Measurements from ENCODE around the gene KIAA0753.
"Not testable (repeated sequence)": the region's sequence is repeated elsewhere in the genome, so short reads cannot be mapped to it uniquely, and the experiment has no call there.

KIAA0753 gene

DNA sequence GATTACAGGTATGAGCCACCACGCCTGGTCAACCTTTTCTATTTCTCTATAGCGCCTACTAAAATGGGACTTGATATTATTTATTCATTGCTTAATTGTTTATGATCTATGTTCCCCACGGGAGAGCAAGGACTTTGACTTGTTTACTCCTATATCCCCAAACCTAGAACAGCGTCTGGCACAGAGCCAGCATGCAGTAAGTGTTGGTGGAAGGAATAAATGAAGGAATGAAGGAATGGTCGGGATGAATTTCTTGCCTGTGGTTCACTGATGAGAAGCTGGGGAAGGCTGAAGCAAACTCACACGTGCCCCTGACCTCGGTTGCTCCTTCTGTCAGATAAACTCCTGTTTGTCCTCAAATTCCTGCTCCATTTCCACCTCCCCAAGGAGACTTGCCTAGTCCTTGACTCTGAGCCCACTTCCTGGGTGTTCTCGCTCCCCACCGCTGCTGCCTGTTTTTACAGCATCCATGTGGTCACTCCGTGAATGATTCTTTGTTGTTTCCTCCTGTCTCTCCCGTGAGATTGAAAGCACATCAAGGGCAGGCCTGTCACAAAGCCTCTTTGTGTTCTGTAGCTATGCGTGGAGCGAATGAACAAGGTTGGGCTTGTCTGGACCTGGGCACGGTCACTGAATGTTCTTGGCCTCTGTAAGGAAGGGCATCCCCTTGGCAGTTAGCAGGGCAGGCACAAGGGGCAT lies 28.4 kb upstream of the KIAA0753 start:
- DNase-seq (ENCODE audit: low spot score), result no peak

DNA sequence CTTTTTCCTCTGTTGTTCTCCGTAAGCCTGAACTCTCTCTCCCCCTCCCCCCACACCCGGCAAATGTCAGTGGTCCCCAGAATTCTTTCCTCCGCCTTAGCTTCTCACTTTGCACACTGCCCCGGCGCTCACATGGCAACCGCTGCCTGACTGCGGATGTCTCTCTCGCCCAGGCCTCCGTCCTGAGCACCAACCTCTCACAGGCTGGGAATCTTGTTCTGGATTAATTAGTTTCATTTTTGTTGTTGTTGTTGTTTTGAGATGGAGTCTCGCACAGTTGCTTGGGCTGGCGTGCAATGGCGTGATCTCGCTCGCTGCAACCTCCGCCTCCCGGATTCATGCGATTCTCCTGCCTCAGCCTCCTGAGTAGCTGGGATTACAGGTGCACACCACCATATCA lies 27.7 kb upstream of the KIAA0753 start:
- DNase-seq (ENCODE audit: low spot score), result no peak

DNA sequence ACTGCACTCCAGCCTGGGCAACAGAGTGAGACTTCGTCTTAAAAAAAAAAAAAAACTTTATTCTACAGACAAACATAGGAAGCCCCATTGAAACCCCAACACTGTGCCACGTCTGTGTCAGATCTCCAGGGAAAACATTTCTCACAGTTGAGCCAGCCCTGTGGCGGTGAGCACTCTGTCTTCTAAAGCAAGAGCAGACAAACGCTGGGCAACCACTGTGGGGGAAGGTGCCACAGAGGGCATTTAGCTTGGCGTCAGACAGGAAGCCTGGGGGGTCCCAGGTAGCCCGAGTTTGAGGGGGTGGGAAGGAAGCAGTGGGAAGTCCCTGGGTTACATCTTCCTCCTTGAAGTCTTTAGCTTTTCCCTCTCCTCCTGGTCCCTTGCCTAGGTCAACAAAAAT lies 27.0 kb upstream of the KIAA0753 start:
- no peak for DNase-seq (ENCODE audit: low spot score)

DNA sequence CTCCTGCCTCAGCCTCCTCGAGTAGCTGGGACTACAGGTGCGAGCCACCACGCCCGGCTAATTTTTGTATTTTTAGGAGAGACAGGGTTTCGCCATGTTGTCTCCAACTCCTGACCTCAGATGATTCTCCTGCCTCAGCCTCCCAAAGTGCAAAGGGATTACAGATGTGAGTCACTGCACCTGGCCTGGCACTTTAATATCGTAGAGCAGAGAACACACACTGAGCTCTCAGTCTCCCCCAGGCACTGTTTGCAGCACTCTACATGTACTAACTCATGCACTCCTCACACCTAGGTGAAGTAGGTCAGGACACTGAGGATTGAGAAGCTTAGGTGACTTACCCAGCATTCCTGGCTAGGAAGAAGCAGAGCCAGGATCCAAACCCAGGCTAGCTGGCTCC lies 26.0 kb upstream of the KIAA0753 start:
- DNase-seq (ENCODE audit: low spot score), result no peak

DNA sequence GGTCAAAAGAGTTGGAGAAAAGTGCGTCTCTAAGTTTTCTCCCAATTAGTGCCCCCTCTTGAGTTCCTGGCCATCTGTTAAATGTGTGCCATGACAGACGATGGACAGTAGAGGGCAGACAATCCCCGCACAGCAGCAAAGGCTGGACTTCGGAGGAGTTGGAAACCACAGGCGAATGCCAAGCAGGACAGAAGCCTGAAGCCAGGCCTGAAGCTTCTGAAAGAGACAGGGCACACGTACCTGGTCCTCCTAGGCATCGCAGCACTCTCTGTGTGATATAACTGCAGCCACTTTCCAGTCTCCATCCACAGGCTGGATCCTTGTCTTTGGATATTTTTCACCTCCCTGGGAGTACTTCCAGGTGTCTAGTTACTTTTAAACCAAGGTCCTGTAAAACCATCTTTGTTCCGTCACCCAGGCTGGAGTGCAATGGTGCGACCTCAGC lies 25.6 kb upstream of the KIAA0753 start:
- peak; percentile 88 for DNase-seq (ENCODE audit: low spot score)

DNA sequence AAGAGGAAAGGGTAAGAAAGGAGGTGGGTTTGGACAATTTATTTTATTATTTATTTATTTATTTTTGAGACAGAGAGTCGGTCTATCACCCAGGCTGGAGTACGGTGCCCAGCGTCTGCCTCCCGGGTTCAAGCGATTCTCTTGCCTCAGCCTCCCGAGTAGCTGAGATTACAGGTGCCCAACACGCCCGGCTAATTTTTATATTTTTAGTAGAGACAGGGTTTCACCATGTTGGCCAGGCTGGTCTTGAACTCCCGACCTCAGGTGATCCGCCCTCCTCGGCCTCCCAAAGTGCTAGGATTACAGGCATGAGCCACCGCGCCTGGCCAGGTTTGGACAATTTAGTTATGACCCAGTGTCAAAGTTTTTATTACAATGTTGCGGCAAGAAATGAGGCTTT lies 22.7 kb upstream of the KIAA0753 start:
- DNase-seq (ENCODE audit: low spot score), result not testable (repeated sequence)

DNA sequence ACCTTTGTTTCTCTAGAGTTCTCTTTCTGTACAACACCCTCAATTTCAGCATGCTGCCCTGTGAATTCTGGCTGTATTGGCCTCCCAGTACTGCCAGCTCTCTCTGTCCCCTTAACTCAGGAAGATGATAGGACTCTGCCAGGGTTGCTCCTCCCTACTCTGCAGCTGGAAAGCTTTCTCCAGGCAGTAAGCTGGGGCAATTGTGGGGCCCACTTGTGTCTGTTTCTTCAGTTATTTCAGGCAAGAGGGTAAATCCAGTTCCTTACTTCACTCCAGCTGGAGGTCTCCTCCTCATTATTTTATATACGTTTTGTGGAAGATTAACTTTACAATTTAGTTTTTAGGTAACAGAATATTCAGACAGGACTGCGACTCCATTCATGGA lies 20.9 kb upstream of the KIAA0753 start:
- no peak for DNase-seq (ENCODE audit: low spot score)

DNA sequence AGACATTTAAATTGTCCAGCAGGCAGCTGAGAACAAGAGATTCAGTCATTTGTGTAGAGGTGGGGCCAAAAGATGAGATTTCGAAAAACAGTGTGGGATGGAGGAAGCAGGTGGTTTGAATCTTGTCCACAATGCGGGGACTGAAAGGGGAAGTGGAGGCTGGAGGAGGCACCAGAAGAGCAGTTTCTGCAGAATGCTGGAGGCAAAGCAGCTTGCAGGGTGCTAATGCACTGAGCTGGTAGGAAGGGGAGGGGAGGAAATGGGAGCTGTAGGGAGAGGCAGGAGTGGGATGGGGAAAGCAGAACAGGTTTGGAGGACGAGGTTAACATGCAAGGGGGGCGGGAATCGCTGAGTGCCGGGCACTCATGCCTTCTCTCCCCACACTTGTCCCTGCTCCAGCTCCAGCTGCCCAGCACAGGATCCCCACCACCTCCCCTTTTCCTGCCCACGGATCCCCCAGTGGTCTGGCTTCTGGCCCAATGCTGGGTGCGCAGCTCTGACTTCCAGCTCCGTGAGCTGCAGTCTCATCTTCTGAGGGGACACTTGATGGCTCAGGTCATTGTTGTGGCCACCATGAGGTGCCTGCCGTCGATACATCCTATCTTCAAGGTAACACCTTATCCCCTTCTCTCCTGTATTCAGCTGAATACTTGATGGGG lies 20.4 kb upstream of the KIAA0753 start:
- DNase-seq (ENCODE audit: low spot score), result no peak

DNA sequence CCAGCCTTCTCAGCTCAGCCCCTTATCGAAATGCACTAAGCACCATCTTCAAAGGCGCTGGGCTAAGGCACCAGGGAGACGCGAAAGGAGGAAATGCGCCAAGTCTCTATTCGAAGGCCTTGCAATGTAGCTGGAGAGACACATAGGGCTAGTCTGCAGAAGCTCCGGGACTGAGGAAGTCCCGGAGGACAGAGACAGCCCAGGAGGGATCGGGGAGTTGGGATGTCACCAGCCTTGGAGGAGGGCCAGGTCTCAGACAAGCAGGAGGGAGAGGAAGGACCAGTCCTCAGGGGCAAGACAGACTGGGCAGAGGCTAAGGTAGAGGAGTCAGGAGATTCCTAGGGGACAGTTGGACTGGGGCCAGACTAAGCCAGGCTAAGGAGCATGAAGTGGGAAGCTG lies 19.6 kb upstream of the KIAA0753 start:
- DNase-seq (ENCODE audit: low spot score), result no peak

DNA sequence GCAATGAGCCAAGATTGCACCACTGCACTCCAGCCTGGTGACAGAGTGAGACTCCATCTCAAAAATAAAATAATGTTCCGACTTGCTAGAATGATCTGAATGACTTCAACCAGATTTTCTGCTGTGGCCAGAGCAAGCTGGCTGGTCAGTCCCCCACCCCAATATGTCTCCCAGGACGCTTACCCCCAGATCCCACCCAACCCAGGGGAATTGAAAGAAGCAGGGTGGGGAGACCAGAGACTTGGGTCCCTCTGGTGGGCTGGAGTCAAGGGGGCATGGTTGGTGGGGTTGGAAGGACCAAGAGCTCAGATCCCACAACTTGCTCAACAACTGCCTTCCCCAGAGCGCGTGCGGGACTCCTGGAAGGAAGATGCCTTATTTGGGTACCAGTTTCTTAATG lies 17.9 kb upstream of the KIAA0753 start:
- DNase-seq (ENCODE audit: low spot score), result not testable (repeated sequence)

DNA sequence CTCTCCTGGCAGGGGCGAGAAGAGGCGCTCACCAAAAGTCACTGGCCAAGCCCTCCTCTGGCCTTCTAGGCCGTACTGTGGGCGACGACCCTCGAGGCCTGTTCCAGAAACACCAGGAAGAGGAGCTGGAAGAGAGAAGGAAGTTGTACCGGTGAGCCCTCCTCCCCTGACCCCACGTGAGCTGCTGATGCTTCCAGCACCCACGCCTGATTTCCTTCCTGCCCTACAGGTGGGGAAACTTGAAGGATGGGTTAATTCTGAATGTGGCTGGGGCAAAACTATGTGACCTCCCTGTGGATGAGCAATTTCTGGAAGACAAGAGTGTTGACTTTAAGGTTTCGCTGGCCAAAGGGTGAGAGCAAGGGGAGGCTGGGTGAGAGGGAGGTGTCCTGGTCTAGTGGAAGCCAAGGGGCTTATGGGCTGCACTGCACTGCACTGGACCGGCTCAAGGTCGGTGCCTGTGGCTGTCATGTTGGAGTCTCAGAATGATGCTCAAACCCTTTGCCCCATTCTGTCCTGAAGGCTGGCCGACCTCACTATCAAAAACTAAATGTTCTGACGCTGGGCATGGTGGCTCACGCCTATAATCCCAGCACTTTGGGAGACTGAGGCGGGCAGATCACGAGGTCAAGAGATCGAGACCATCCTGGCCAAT lies 17.2 kb upstream of the KIAA0753 start:
- no peak for DNase-seq (ENCODE audit: low spot score)

DNA sequence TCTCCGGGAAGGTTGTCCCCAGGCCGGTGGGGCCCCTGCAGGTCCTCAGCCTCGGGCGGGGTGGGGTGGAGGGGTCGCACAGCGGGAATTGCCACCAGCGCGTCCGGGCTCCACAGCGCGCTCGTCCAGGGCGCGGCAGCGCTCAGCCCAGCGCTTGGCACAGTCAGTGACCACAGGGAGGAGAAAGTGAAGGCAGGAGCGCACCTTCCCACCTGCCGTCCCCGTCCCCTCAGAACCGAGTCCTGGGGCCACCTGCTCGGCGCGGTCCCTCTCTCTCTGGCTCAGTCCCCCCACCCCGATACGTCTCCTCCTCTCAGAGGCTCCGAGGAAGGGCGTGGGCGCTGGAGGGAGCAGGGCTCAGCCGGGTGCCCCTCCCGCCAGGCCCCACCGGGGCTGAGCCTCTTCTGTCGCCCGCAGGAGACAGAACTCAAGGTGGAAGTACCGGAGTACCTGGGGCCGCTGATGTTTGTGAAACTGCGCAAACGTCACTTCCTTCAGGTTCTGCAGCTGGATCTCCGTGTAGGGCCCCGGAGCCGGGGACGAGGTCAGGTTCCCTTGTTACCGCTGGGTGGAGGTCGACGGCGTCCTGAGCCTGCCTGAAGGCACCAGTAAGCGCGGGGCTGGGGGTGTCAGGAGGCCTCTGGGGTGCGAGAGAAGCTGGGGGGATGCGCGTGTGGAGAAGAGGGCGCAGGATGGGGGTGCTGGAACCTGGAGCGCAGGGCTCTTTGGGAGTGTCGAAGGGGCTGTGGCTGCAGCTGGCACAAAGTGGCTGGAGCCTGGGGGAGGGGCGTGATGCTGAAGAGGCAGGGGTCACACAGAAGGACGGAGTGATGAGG lies 16.5 kb upstream of the KIAA0753 start:
- DNase-seq (ENCODE audit: low spot score), result peak; percentile 56

DNA sequence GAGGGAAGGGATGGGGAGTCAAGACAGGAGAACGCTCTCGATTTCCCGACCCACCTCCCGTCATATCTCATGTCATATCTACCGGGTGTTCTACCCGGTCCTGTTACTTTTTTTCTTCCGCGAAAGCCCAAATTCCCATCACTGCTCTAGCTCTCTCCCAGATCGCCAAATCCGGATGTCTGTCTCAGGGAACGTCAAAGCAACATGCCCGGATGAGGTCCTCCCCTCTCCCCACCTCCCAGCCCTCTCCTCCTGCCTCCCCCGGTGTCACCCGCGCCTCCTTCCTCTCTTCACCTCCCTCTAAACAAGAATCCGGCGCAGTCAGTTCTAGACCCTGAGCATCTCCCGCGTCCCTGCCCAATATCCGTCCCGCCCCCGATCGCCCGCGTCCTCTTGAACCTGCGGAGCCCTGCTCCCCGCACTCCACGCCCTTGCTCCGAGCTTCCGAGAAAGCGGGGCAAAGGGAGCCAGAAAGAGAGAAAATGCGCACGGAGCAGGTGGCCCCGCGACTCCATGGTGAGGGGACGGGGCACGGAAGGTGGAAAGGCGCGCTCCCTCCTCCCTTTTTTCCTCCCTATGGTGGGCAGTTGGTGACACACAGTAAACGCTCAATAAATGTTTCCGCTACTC lies 15.3 kb upstream of the KIAA0753 start:
- not testable (repeated sequence) for DNase-seq (ENCODE audit: low spot score)

DNA sequence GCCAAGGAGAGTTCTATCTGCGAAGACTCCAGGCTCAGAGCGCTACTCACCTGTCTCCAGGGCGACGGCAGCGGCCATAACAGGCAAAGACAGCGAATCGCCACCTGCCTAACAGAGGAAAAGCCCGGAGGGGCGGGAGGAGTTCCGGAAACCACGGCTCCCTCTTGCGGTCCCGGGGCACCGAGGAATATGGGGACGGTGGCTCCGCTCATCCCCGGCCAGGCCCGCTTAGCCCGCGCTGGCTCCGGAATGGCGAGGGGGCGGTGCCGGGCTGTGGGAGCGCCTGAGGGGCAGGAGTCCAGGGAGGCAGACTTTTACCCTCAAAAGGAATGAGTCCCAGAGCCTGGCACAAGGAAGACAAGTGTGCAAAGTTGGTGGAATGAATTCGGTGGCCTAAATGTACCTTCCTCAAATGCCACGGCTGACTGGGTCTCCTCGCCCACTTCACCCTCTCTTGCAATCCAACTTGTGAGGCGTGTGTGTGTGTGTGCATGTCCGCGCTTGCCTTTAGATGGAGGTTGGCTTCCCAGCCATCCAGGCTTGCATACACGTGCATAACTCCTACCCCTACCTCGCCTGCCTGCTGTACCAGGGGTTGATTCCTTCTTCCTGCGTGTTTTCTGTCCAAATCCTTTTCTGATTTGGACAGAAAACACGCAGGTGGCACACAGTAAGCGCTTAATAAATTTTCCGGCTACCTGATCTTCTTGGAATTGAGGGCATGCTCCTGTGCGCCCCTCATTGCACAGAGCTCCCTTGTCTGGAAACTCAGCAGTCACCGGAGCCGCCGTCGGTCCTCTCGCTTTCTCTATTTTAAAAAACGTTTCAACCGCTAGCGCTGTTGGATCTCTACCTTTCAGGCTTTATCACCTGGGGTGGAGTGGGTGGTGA lies 14.6 kb upstream of the KIAA0753 start:
- peak; percentile 75 for DNase-seq (ENCODE audit: low spot score)

DNA sequence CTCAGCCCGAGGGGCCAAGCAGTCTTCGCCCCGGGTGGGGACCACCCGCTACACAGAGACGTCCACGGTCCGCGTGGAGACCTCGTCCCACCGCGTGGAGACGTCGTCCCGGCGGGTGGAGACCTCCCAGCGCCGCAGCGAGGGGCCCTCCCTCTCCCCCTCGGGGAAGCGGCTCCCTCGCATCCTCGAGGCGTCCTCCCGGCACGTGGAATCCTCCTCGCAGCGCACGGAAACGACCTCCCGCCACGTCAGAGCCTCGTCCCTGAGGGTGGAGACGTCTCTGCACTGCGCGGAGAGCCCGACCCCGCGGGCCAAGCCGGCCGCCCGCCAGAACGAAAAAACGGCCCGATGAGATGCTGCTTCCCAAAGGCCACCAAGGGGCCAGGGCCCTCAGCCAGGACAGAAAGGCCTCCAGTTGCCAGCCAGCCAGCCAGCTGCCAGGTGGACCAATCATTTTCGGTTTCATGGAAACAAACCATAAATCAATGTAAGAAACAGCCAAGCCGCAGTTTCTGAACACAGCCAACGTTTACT lies 11.5 kb upstream of the KIAA0753 start:
- no peak for DNase-seq (ENCODE audit: low spot score)

DNA sequence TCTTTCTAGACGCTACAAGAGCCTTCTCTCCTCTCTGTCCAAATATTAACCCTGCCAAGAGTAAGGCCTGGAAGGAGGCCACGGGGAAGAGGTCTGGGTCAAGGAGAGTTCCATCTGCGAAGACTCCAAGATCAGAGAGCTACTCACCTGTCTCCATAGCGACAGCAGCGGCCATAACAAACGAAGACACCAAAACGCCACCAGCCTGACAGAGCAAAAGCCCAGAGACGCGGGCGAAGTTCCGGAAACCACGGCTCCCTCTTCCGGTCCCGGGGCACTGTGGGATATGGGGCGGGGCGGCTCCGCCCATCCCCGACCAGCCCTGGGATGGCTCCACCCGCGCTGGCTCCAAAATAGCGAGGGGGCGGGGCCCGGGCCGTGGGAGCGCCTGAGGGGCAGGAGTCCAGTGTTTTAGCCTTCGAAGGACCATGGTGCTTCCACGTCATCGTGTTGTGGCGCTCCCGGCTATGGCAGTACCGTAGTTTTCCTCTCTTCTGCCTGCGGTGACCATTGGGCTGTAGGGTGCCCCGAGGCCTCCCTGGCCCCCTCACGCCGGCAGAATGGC lies 10.9 kb upstream of the KIAA0753 start, which contains the start of the genes C17orf100 and MED31:
Gene C17orf100 (plus strand): TSS at position 409 of the 565 bp plus-strand sequence. CDS start 152 bp downstream, at position 561.
Gene MED31 (minus strand): TSS at position 252 of the 565 bp plus-strand sequence. CDS start 77 bp downstream, at position 175.
- DNase-seq (ENCODE audit: low spot score), result peak; percentile 96

DNA sequence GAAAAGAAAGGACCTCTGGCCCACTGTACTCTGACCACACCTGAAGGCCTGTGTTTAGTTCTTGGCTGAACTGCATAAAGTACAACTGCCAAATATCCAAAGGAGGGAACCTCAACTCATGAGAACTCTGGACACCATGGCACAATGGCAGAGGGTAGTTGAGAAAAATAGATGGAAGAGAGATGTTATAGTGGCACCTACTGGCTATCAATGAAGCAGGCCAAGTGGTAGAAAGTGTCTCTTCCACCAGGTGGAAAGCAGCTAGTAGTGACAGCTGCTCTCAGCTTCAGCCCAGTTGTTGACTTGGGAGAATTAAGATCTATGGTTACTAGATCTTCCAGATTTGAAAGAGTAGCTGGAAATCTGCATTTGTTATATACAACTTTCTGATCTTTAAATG lies 7.7 kb upstream of the KIAA0753 start:
- no peak for DNase-seq (ENCODE audit: low spot score)

DNA sequence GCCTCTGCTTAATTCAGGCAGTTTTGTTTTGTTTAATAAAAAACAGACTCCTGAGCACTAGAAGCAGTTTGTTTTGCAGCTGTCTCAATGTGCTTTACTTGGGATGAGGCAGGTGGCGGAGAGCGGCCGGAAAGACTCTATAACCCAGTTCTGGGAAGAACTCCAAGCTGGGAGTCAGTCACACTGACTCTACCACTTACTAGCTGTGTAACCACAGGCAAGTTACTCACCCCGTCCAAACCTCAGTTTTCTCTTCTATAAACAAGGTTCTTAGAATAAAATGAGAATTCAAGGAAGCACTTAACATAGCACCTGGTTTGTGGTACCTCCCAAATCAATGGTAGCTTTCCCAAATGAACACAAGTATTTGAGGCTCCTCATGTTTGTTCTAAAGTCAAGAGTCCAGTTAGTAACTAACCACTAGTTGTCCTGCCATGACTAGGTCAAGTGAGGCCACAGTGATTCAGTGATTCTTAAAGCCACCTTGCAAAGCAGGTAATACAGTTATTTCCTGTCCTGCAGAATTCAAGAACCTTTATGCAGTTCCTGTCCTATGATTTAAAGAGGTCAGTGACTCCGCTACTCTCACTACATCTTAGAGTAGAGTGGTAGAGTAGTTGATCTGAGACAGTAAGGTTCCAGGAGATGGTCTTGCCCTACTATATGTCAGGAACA lies 3.1 kb upstream of the KIAA0753 start:
- DNase-seq (ENCODE audit: low spot score), result no peak

DNA sequence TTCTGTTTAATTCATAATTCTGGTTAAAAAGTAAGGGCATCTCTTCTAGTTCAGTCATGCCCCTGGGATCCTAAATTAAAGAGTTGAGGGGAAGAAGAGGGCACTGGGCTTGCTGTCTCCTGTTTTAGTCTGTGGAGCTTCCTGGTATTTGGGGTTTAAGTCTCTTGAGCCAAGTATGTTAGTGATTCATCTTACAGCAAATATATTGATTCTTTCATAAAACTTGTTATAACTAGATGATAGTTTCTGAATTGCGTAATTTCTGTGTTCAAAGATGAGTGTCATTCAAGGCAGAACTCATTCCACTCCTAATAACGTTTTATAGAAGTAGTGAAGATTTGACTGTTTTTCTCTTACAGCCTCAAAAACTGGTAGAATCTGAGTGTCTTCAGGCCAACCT lies 2.1 kb upstream of the KIAA0753 start:
- no peak for DNase-seq (ENCODE audit: low spot score)

Data from iPS-NIHi11 (cell line).